Erythroblast (primary cell): ENCODE data around the gene ADARB2.

Experiments used
- DNase-seq, 2 experiments: peaks; one replicate each; lab custom pipeline; 2025; lab: John Stamatoyannopoulos, UW
- GATA1 ChIP-seq: IDR thresholded peaks from 2 replicates; pipeline ENCODE4 v1.6.1; 2011; ENCODE audit warnings: low read depth, mild to moderate bottlenecking, control low read depth, low read length, moderate library complexity
- POLR2A ChIP-seq: IDR thresholded peaks from 2 replicates; pipeline ENCODE4 v1.6.1; 2011; ENCODE audit warnings: mild to moderate bottlenecking, low read length

The ADARB2 gene

DNA sequence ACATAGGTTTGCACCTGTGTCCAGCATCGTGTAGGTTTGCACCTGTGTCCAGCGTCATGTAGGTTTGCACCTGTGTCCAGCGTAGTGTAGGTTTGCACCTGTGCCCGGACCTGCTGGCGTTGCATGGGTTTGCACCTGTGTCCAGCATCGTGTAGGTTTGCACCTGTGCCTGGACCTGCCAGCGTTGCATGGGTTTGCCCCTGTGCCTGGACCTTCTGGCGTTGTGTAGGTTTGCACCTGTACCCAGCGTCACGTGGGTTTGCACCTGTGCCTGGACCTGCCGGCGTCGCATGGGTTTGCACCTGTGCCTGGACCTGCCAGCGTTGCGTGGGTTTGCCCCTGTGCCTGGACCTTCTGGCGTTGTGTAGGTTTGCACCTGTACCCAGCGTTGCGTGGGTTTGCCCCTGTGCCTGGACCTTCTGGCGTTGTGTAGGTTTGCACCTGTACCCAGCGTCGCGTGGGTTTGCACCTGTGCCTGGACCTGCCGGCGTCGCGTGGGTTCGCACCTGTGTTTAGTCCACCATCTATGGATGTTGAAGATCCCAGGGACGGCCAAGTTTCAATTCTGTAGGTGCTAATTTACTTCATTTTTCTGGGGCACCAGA lies 523.2 kb downstream of the ADARB2 start:
- DNase-seq, result no peak
- TF ChIP-seq POLR2A, result no peak
- TF ChIP-seq GATA1, result no peak

DNA sequence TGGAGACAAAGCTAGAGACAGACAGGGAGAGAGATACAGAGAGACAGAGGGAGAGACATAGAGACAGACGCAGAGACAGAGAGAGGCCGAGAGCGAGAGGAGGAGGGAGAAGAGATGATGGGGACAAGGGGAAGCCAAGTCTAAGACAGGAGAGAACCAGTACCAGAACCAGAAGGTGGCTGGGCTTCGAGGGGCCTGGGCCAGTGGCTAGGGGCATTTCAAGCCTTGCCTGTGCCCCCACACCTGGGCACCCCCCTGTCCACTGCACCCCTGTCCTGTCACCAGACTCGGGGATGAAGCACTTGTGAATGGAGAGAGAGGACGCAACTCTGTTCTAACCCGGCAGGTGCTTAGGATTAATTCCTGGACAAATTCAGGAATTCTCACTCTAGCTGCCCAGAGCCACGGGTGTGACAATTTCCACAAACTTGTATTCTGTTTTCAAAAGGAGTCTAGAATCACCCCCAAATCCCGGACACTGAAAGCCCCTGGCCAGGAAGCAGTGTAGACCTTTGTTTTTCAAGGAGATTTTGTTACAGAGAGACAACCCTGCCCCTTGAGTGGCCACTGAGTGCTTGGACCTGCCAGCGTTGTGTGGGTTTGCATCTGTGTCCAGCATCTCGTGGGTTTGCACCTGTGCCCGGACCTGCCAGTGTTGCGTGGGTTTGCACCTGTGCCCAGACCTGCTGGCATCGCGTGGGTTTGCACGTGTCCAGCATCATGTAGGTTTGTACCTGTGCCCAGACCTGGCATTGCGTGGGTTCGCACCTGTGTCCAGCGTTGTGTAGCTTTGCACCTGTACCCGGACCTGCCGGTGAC lies 523.9 kb downstream of the ADARB2 start:
- TF ChIP-seq POLR2A (no peak), GATA1 (no peak)
- no peak for DNase-seq

DNA sequence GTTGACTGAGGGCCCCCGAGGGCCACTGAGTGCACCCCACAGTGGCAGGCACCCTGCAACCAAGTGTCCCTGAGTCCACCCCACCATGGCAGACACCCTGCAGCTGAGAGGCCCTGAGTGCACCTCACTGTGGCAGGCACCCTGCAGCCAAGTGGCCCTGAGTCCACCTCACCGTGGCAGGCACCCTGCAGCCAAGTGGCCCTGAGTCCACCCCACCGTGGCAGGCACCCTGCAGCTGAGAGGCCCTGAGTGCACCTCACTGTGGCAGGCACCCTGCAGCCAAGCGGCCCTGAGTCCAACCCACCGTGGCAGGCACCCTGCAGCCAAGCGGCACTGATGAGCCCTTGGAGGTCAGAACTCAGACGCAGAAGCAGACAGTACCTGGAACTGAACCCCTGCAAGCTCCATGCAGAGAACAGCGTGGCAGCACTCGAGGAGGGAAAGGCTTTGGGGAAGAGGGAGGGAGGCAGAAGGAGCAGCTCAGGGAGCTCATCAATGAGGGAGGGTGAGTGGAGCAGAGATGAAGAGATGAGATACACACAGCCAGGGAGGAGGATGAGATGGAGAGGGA lies 524.7 kb downstream of the ADARB2 start:
- no peak for DNase-seq
- TF ChIP-seq GATA1 (no peak), POLR2A (no peak)

DNA sequence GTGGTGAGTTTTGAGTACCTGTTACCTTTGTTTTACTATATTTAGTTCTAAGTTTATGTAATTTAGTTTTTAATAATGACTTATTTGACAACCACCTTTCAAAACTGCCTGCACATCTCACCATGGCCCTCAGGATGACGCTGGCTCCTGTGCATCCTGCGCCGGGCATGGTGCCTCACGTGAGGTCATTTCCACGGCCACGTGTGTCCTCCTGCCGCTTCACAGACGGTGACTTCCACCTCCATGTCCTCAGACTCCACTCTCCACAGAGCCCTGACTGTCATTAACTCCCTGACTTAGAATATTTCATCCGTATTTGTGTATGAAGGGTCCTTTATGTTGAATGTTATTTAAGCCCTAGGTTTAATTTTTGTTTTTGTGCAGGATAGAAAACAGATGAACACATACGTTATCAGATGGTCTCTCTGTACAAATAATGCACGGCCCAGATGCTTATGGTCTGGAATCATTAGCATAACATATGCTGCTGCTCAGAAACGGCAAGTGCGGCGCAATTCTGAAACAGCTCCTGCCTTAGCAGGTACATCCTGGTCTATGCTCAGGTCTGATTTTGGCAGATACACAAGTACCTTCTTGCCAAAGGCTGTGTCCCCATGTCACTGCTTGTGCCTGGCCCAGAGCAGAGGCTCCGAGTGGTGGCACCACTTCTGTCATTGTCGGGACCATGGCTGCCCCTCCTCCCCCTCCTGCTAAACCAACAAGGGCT lies 525.3 kb downstream of the ADARB2 start:
- no peak for DNase-seq
- TF ChIP-seq POLR2A (no peak), GATA1 (no peak)

DNA sequence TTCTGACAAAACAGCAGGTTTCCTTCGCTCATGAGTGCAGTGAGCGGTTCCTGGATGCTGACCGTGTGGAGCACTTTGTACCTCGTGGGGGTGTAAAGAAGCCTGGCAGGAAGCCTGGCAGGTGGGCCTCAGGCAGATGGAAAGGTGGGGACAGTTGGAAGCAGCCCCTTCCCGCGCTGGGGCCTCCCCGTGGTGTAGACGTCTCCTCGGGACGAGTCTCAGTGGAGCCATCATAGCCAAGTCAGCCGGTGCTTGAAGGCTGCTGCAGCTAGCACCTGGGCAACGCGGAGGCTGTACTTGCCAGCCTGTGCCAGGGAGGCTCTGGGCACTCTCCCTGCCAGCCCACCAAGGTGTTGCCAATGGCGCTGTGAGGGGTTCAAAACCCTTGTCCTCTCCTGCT lies 526.7 kb downstream of the ADARB2 start:
- no peak for DNase-seq
- TF ChIP-seq POLR2A (no peak), GATA1 (no peak)

DNA sequence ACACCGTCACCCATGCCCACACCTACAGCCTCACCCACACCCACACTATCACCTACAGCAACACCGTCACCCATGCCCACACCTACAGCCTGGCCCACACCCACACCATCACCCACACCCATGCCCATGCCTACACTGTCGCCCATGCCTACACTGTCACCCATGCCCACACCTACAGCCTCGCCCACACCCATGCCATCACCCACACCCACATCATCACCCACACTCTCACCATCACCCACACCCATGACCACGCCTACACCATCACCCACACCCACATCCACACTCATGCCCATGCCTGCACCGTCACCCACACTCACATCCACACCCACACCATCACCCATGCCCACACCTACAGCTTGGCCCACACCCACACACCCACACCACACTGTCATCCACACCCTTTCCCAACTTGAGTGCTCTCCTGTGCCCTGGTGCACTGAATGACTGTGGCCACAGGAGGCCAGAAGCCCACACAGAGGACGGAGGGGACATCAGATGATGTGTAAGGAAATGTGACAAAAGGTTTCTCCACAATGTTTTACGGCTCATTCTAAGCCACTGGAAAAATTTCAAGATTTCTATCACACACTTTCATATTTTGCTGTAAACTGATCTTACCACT lies 527.9 kb downstream of the ADARB2 start:
- no peak for DNase-seq
- TF ChIP-seq GATA1 (no peak), POLR2A (no peak)

DNA sequence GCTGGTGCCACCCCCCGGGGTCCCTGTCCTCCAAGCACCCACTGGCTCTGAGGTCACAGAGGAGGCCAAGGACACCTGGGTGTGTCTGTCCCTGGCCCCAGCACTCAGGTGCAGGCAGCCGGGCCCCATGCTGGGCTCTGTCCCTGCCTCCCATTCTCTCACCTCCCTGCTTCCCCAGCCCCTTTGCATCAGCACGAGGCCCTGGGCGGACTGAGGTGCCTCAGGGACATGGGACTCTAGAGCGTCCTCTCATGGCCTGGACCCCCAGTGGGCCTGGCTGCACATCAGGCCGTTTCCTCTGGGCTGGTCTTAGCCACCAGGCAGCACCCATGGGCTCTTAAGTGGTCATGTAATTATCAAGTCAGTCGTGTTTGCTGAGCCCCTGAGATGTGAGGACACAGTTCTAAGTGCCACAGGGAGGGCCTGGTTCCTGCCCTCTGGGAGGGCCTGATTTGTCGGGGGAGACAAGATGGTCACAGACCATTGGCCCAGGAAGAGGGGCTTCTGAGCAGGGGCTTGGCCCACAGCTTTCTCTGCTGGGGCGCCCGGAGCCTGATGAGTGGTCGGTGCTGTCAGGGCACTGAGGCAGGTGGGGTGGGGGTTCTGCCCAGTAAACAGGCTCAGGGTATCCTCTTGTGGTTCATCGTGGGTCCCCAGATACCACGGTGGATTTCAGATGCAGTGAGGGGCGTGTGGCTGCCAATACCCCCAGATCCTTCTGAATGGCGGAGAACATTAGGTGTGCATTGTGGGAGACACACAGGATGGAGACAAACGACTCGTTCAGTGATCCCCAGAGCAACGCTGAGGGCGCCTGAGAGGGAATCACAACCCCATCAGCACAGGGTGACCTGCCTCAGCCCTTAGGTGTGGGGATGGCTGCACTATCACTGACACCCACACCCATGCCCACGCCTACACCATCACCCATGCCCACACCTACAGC lies 528.7 kb downstream of the ADARB2 start:
- DNase-seq, result no peak
- no peak for TF ChIP-seq POLR2A
- no peak for TF ChIP-seq GATA1

DNA sequence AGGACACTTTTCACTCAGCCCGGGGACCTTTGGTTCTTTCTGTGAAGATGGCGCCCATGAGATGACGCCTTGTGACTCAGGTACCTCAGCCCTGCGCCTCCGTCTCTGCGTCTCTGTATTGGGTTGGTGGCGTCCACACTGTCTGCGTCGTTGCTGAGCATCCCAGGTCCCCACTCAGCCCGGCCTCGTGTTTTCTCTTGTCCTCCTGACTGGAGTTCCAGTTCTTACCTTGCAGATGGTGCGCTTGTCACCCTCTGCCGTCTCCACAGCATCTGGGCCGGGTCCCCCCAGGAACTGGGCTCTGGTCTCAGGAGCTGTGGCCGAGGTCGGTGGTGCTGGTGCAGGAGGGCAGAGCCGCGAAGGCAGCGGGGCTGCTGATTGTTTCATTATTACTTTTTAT lies 530.7 kb downstream of the ADARB2 start:
- DNase-seq, result no peak

DNA sequence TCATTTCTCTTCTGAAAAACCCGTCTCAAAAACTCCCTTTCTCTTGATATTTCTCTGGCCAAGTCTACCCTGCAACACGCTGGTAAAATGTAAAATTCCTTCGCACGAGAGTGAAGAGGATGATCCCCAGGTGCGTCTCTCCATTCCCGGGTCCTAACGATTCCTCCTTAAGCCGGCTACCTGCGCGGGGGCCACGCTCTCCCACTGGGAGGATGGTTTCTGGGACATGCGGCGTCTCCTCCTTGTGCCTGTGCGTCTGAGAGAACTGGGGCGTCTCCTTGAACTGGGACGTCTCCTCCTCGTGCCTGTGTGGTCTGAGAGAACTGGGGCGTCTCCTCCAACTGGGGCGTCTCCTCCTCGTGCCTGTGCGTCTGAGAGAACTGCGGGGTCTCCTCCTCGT lies 531.2 kb downstream of the ADARB2 start:
- TF ChIP-seq POLR2A (no peak), GATA1 (no peak)
- no peak for DNase-seq

More for the DNA sequence above, 530.7 kb downstream of the ADARB2 start:
- TF ChIP-seq POLR2A (no peak), GATA1 (no peak)

DNA sequence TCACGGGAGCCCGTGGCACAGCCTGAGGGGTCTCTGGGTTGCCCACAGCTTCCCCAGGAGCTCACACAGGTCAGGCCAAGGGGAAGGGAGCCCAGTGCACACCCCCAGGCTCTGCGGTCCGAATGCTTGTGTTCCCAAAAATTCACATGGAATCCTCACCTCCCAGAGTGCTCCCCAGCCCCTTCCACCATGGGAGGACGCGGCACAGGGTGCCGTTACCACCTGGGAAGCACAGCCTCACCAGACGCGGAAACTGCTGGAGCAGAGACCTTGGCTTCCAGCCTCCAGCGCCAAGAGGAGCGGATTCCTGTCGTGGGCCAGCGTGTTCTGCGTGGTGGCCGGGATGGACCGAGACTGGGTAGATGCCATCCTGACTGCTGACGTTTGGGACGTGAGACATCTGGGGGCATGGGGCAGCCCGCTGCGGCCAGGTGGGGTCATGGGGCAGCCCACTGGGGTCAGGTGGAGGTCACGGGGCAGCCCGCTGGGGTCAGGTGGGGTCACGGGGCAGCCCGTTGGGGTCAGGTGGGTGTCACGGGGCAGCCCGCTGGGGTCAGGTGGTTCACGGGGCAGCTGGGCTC lies 531.8 kb downstream of the ADARB2 start:
- no peak for DNase-seq
- TF ChIP-seq POLR2A, result no peak
- no peak for TF ChIP-seq GATA1

DNA sequence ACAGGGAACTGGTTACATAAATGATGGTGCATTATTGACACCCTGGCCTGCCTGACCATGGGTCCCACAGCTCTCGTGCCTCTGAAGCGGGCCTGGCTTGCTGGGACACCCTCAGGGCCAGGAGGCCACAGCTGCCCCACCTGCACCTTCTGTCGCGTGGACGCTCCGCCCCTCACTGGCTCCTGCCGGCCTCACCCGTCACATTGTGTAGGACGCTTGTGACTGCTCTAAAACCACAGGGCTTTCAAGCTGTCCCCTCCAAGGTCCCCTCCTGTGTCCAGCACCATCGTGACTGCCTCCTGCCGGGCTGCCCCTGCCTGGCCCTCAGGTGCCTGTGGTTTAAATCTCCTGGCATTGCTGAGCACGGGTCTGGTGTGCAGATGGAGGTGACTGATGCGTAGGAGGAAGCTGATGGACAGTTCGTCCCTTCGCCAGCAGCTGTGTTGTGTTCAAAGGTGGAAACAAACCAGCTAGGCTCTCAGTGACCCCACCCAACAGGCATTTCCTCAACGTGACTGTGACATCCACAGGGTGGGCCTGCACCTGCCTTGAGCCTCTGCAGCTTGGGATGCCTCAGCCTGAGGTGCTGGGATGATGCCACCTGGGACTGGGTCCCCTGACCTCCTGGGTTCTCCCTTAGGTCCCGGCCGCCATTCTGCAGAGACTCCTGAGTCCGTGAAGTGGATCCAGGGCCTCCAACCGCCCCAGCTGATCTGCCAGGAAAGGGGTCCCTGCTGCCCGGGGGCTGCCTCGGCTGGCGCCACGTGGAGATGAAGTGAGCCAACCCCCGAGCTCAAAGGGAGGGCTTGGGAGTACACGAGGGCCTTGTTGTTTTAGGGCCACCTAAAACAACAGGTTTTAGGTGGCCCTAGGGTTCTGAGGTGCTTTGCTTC lies 532.6 kb downstream of the ADARB2 start:
- TF ChIP-seq GATA1 (no peak), POLR2A (no peak)

More for the DNA sequence above, 532.6 kb downstream of the ADARB2 start:
- no peak for DNase-seq
